SK-N-MC (cell line): Measurements from ENCODE around the gene FAM111B.

Source experiments
- EZH2 ChIP-seq: fragments of 200-600 bp; sonication (generic); IDR thresholded peaks from one replicate; pipeline ENCODE4 v1.6.1; 2017; ENCODE audit warnings: antibody characterized with exemption
- POLR2AphosphoS5 ChIP-seq: IDR thresholded peaks from 2 replicates; pipeline ENCODE4 v1.6.1; 2012; ENCODE audit warnings: mild to moderate bottlenecking, low read depth, low read length, borderline replicate concordance

- TF ChIP-seq EZH2 (no peak), POLR2AphosphoS5 (no peak)
Measured at GRCh38 chr11:59112494-59112893, 5.5 kb downstream of the FAM111B start.
